Neural progenitor cell (in vitro differentiated cells): ENCODE measurements around the gene PTPA. TPM values are rescaled to one million over a fixed set of nuclear protein-coding genes. Genes with fewer than 3 reads are reported as not detected.
A peak's percentile ranks its signal among the peaks of the same experiment; 100 is the strongest.

Experiments
- DNase-seq: peaks from one replicate; pipeline ENCODE4 v3.0.0-alpha.2; 2016; ENCODE audit warnings: low spot score
- H2AFZ ChIP-seq: fragments of 200-600 bp; sonication (generic); replicated peaks from 2 replicates; pipeline ENCODE4 v1.6.1; 2016; ENCODE audit warnings: antibody characterized with exemption
- H3F3A ChIP-seq: fragments of 200-600 bp; sonication (generic); 2 replicates; pipeline ENCODE4 v1.6.1; 2016; ENCODE audit warnings: antibody characterized with exemption, low read depth
- H3K27ac ChIP-seq: fragments of 200-600 bp; sonication (generic); 2 replicates; pipeline ENCODE4 v1.5.1; 2016; ENCODE audit warnings: mild to moderate bottlenecking
- H3K27me3 ChIP-seq: fragments of 200-600 bp; sonication (generic); 2 replicates; pipeline ENCODE4 v1.6.1; 2016; ENCODE audit warnings: mild to moderate bottlenecking, moderate library complexity
- H3K36me3 ChIP-seq: fragments of 200-600 bp; sonication (generic); 2 replicates; pipeline ENCODE4 v1.5.1; 2016
- H3K4me1 ChIP-seq: fragments of 200-600 bp; sonication (generic); 2 replicates; pipeline ENCODE4 v1.6.1; 2016; ENCODE audit warnings: mixed run types
- H3K4me2 ChIP-seq: fragments of 200-600 bp; sonication (generic); 2 replicates; pipeline ENCODE4 v1.6.1; 2016
- H3K4me3 ChIP-seq: fragments of 200-600 bp; sonication (generic); 2 replicates; pipeline ENCODE4 v1.5.1; 2016
- H3K79me2 ChIP-seq: fragments of 200-600 bp; sonication (generic); 2 replicates; pipeline ENCODE4 v1.6.1; 2016; ENCODE audit warnings: low read depth
- H3K9ac ChIP-seq: fragments of 200-600 bp; sonication (generic); 2 replicates; pipeline ENCODE4 v1.6.1; 2016
- H3K9me3 ChIP-seq: fragments of 200-600 bp; sonication (generic); 2 replicates; pipeline ENCODE4 v1.5.1; 2016; ENCODE audit warnings: low read depth
- H4K20me1 ChIP-seq: fragments of 200-600 bp; sonication (generic); 2 replicates; pipeline ENCODE4 v1.6.1; 2016; ENCODE audit warnings: low read depth
- H3K27ac Mint-ChIP-seq: 3 replicates; pipeline ENCODE4 v1.8.0; 2021; ENCODE audit warnings: mixed read lengths
- H3K27me3 Mint-ChIP-seq: 2 replicates; pipeline ENCODE4 v1.8.0; 2022; ENCODE audit warnings: low read depth, mild to moderate bottlenecking, inconsistent platforms, moderate library complexity, mixed read lengths; ENCODE audit not compliant: insufficient read depth
- H3K36me3 Mint-ChIP-seq: 3 replicates; pipeline ENCODE4 v1.8.0; 2021; ENCODE audit warnings: mixed read lengths
- H3K4me1 Mint-ChIP-seq: 3 replicates; pipeline ENCODE4 v1.8.0; 2021; ENCODE audit warnings: mixed read lengths
- H3K4me3 Mint-ChIP-seq: 3 replicates; pipeline ENCODE4 v1.8.0; 2021; ENCODE audit warnings: mild to moderate bottlenecking, moderate library complexity, mixed read lengths
- H3K9me3 Mint-ChIP-seq: 3 replicates; pipeline ENCODE4 v1.8.0; 2020; ENCODE audit warnings: mixed read lengths
- EZH2 ChIP-seq: fragments of 200-600 bp; sonication (generic); IDR thresholded peaks from 2 replicates; pipeline ENCODE4 v1.6.1; 2017; ENCODE audit warnings: antibody characterized with exemption, mild to moderate bottlenecking, moderate library complexity
- EZH2phosphoT487 ChIP-seq: fragments of 200-600 bp; sonication (generic); IDR thresholded peaks from 2 replicates; pipeline ENCODE4 v1.6.1; 2017; ENCODE audit warnings: antibody characterized with exemption
- total RNA-seq: library from RNA; depleted of rRNA; stranded (reverse); fragments of >200 nt; gene quantifications from 2 replicates; pipeline ENCODE4 v1.2.3, GENCODE V29; 2015; ENCODE audit warnings: low replicate concordance
- TF ChIP-seq, protein P1 (sequence below): fragments of 200-600 bp; sonication (generic); IDR thresholded peaks from 2 replicates; pipeline ENCODE4 v1.5.1; 2017; ENCODE audit warnings: antibody characterized with exemption, mild to moderate bottlenecking

The PTPA gene
- total RNA-seq, 1 donor from 2014 or later, result 82.4 TPM

- Histone ChIP-seq H3K36me3 (no peaks in the 10 kb centered on the region), H3K9me3 (no peaks in the 10 kb centered on the region), H3K4me2 (peak overlapping the region; percentile 97), H3K4me3 (peak overlapping the region; percentile 76), H3K4me1 (peaks cover 29% of the 10 kb centered on the region), H4K20me1 (peaks cover 14% of the 10 kb centered on the region), H3K9ac (no peak overlapping the region), H3K79me2 (peaks cover 18% of the 10 kb centered on the region), H3F3A (peaks cover 46% of the 10 kb centered on the region), H3K27me3 (peaks cover 24% of the 10 kb centered on the region), H3K27ac (no peak overlapping the region), H2AFZ (no peak overlapping the region)
- H3K27ac Mint-ChIP-seq, result peak overlapping the region; percentile 76
- no peaks in the 10 kb centered on the region for H3K36me3 Mint-ChIP-seq
- peak; percentile 1 for TF ChIP-seq EZH2
- TF ChIP-seq EZH2phosphoT487, result no peak
- TF ChIP-seq, protein P1, sequence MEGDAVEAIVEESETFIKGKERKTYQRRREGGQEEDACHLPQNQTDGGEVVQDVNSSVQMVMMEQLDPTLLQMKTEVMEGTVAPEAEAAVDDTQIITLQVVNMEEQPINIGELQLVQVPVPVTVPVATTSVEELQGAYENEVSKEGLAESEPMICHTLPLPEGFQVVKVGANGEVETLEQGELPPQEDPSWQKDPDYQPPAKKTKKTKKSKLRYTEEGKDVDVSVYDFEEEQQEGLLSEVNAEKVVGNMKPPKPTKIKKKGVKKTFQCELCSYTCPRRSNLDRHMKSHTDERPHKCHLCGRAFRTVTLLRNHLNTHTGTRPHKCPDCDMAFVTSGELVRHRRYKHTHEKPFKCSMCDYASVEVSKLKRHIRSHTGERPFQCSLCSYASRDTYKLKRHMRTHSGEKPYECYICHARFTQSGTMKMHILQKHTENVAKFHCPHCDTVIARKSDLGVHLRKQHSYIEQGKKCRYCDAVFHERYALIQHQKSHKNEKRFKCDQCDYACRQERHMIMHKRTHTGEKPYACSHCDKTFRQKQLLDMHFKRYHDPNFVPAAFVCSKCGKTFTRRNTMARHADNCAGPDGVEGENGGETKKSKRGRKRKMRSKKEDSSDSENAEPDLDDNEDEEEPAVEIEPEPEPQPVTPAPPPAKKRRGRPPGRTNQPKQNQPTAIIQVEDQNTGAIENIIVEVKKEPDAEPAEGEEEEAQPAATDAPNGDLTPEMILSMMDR, result no peak
- H3K4me3 Mint-ChIP-seq, result peak overlapping the region; percentile 95
- peaks cover 49% of the 10 kb centered on the region for H3K4me1 Mint-ChIP-seq
- no peak for DNase-seq
- H3K27me3 Mint-ChIP-seq, result peaks cover 11% of the 10 kb centered on the region
- no peaks in the 10 kb centered on the region for H3K9me3 Mint-ChIP-seq
Observed at GRCh38 chr9:129175515-129175824, 64.3 kb downstream of the PTPA start.

DNA sequence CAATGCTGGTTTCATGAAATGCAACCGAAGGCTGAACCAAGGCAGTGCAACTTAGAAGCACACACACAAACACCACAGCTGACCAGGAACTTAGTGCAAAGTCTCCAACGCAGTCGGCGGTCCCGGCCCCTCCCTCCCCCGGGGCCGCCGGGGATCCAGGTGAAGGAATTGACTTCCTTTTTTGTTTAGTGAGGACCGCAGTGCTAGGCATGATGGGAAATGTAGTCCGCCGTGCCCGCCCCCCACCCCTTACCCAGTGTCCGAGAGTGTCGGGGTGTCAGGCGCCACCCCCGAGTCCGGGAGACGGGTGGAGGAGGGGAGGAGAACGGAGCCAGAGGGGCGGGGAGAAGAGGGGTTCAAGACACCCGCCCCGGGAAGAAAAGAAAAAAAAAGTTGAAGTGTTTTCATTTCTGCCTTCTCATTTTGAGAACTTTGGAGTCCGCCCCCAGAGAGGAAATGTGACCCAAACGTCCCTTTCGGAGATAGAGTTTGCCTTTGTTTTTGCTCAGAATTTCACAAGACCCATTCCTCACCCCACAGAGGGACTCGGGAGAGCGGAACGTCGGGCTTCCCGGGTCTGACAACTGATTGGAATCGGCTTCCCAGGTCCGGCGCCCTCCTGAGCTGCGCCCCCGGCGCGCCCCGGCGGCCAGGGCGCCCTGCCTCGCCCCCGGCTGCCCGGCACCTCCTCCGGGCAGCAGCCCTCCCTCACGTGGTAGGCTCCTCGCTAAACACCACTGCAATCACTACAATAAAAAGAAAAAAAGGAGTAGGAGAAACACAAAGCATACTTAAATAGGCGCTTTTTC is 64.8 kb downstream of the PTPA start:
- H3K4me1 Mint-ChIP-seq, result peaks cover 46% of the 10 kb centered on the region
- no peaks in the 10 kb centered on the region for H3K9me3 Mint-ChIP-seq
- H2AFZ ChIP-seq, result no peak overlapping the region
- peaks cover 29% of the 10 kb centered on the region for H3K4me1 ChIP-seq
- DNase-seq, result peak; percentile 92
- peak overlapping the region; percentile 8 for H3K9ac ChIP-seq
- H3K27ac Mint-ChIP-seq, result peak overlapping the region; percentile 76
- H4K20me1 ChIP-seq, result peaks cover 14% of the 10 kb centered on the region
- peak overlapping the region; percentile 76 for H3K4me3 ChIP-seq
- H3K9me3 ChIP-seq, result no peaks in the 10 kb centered on the region
- H3K79me2 ChIP-seq, result peaks cover 18% of the 10 kb centered on the region
- peaks cover 30% of the 10 kb centered on the region for H3K27me3 ChIP-seq
- peaks cover 11% of the 10 kb centered on the region for H3K27me3 Mint-ChIP-seq
- no peak overlapping the region for H3K27ac ChIP-seq
- TF ChIP-seq EZH2phosphoT487 (no peak), EZH2 (no peak)
- TF ChIP-seq, protein P1, result no peak
- H3K36me3 ChIP-seq, result no peaks in the 10 kb centered on the region
- H3K4me3 Mint-ChIP-seq, result peak overlapping the region; percentile 95
- H3K4me2 ChIP-seq, result peak overlapping the region; percentile 97
- H3K36me3 Mint-ChIP-seq, result no peaks in the 10 kb centered on the region
- peaks cover 46% of the 10 kb centered on the region for H3F3A ChIP-seq

- H3K27me3 ChIP-seq, result peaks cover 38% of the 10 kb centered on the region
- peak overlapping the region; percentile 8 for H3K9ac ChIP-seq
- Mint-ChIP-seq H3K27ac (peak overlapping the region; percentile 90), H3K27me3 (peaks cover 11% of the 10 kb centered on the region), H3K4me1 (peaks cover 44% of the 10 kb centered on the region), H3K9me3 (no peaks in the 10 kb centered on the region), H3K36me3 (no peaks in the 10 kb centered on the region), H3K4me3 (peak overlapping the region; percentile 95)
- peaks cover 46% of the 10 kb centered on the region for H3F3A ChIP-seq
- H3K9me3 ChIP-seq, result no peaks in the 10 kb centered on the region
- H4K20me1 ChIP-seq, result peaks cover 14% of the 10 kb centered on the region
- DNase-seq, result peak; percentile 75
- peaks cover 29% of the 10 kb centered on the region for H3K4me1 ChIP-seq
- H3K4me2 ChIP-seq, result peak overlapping the region; percentile 97
- no peak overlapping the region for H2AFZ ChIP-seq
- H3K79me2 ChIP-seq, result peaks cover 18% of the 10 kb centered on the region
- no peak overlapping the region for H3K27ac ChIP-seq
- H3K36me3 ChIP-seq, result no peaks in the 10 kb centered on the region
- peak overlapping the region; percentile 76 for H3K4me3 ChIP-seq
- no peak for TF ChIP-seq EZH2
- no peak for TF ChIP-seq EZH2phosphoT487
- TF ChIP-seq, protein P1, result no peak
Observed at GRCh38 chr9:129176701-129177442, 65.7 kb downstream of the PTPA start.
